ENCODE results near the gene SBF2. TPM values are rescaled to one million over a fixed set of nuclear protein-coding genes. Genes with fewer than 3 reads are reported as not detected.
"Not testable (repeated sequence)": the region's sequence is repeated elsewhere in the genome, so short reads cannot be mapped to it uniquely, and the experiment has no call there.

SBF2 gene
- total and polyA plus RNA-seq, 2 donors: 8.1 to 10.2 TPM

- no peak overlapping the region for H3K27ac ChIP-seq (ENCODE audit: low read depth in 1 of 2, low read length in 1 of 2)
Observed at GRCh38 chr11:10275714-10276113, 18.3 kb downstream of the SBF2 start.

GRCh38 chr11:10274726-10275125, 19.3 kb downstream of the SBF2 start:
- Histone ChIP-seq H3K9me3 (ENCODE audit: control insufficient read depth in 2 of 2, insufficient read depth in 1 of 2, low read length in 1 of 2) (no peaks in the 10 kb centered on the region), H3K4me3 (ENCODE audit: low read length in 2 of 2) (no peak overlapping the region), H3K36me3 (ENCODE audit: control insufficient read depth in 2 of 2, insufficient read depth in 2 of 2, low read length in 1 of 2) (no peaks in the 10 kb centered on the region), H3K4me1 (ENCODE audit: control insufficient read depth in 2 of 2, insufficient read depth in 2 of 2, low read length in 2 of 2) (no peaks in the 10 kb centered on the region), H3K27me3 (ENCODE audit: control insufficient read depth in 2 of 2, insufficient read depth in 1 of 2, low read length in 1 of 2) (no peaks in the 10 kb centered on the region), H3K27ac (ENCODE audit: low read depth in 1 of 2, low read length in 1 of 2) (no peak overlapping the region)
- 87% methylated on average over 1 of the region's 1 CpG for WGBS
- DNase-seq (ENCODE audit: low read depth in 6 of 9, low spot score in 9 of 9): no peak

More at GRCh38 chr11:10275714-10276113, 18.3 kb downstream of the SBF2 start:
- Histone ChIP-seq H3K36me3 (ENCODE audit: control insufficient read depth in 2 of 2, insufficient read depth in 2 of 2, low read length in 1 of 2) (no peaks in the 10 kb centered on the region), H3K4me1 (ENCODE audit: control insufficient read depth in 2 of 2, insufficient read depth in 2 of 2, low read length in 2 of 2) (no peaks in the 10 kb centered on the region), H3K27me3 (ENCODE audit: control insufficient read depth in 2 of 2, insufficient read depth in 1 of 2, low read length in 1 of 2) (no peaks in the 10 kb centered on the region), H3K9me3 (ENCODE audit: control insufficient read depth in 2 of 2, insufficient read depth in 1 of 2, low read length in 1 of 2) (no peaks in the 10 kb centered on the region), H3K4me3 (ENCODE audit: low read length in 2 of 2) (no peak overlapping the region)
- no peak for DNase-seq (ENCODE audit: low read depth in 6 of 9, low spot score in 9 of 9)

GRCh38 chr11:10273738-10274137, 20.3 kb downstream of the SBF2 start:
- no peaks in the 10 kb centered on the region for H3K9me3 ChIP-seq (ENCODE audit: control insufficient read depth in 2 of 2, insufficient read depth in 1 of 2, low read length in 1 of 2)
- no peaks in the 10 kb centered on the region for H3K4me1 ChIP-seq (ENCODE audit: control insufficient read depth in 2 of 2, insufficient read depth in 2 of 2, low read length in 2 of 2)
- no peak overlapping the region for H3K4me3 ChIP-seq (ENCODE audit: low read length in 2 of 2)
- no peak for DNase-seq (ENCODE audit: low read depth in 6 of 9, low spot score in 9 of 9)
- H3K27me3 ChIP-seq (ENCODE audit: control insufficient read depth in 2 of 2, insufficient read depth in 1 of 2, low read length in 1 of 2): no peaks in the 10 kb centered on the region
- no peaks in the 10 kb centered on the region for H3K36me3 ChIP-seq (ENCODE audit: control insufficient read depth in 2 of 2, insufficient read depth in 2 of 2, low read length in 1 of 2)
- no peak overlapping the region for H3K27ac ChIP-seq (ENCODE audit: low read depth in 1 of 2, low read length in 1 of 2)

- Histone ChIP-seq H3K27me3 (ENCODE audit: control insufficient read depth in 2 of 2, insufficient read depth in 1 of 2, low read length in 1 of 2) (no peaks in the 10 kb centered on the region), H3K36me3 (ENCODE audit: control insufficient read depth in 2 of 2, insufficient read depth in 2 of 2, low read length in 1 of 2) (no peaks in the 10 kb centered on the region), H3K27ac (ENCODE audit: low read depth in 1 of 2, low read length in 1 of 2) (no peak overlapping the region), H3K9me3 (ENCODE audit: control insufficient read depth in 2 of 2, insufficient read depth in 1 of 2, low read length in 1 of 2) (no peaks in the 10 kb centered on the region), H3K4me1 (ENCODE audit: control insufficient read depth in 2 of 2, insufficient read depth in 2 of 2, low read length in 2 of 2) (no peaks in the 10 kb centered on the region), H3K4me3 (ENCODE audit: low read length in 2 of 2) (no peak overlapping the region)
- no peak for DNase-seq (ENCODE audit: low read depth in 6 of 9, low spot score in 9 of 9)
- 98% methylated on average over 11 of the region's 11 CpGs for WGBS
Observed at GRCh38 chr11:10272132-10272531, 21.9 kb downstream of the SBF2 start.

- H3K27ac ChIP-seq (ENCODE audit: low read depth in 1 of 2, low read length in 1 of 2): no peak overlapping the region
- 63% methylated on average over 5 of the region's 5 CpGs for WGBS
Observed at GRCh38 chr11:10268746-10269488, 25.1 kb downstream of the SBF2 start.

GRCh38 chr11:10267821-10268220, 26.2 kb downstream of the SBF2 start:
- Histone ChIP-seq H3K27me3 (ENCODE audit: control insufficient read depth in 2 of 2, insufficient read depth in 1 of 2, low read length in 1 of 2) (no peaks in the 10 kb centered on the region), H3K9me3 (ENCODE audit: control insufficient read depth in 2 of 2, insufficient read depth in 1 of 2, low read length in 1 of 2) (no peaks in the 10 kb centered on the region), H3K36me3 (ENCODE audit: control insufficient read depth in 2 of 2, insufficient read depth in 2 of 2, low read length in 1 of 2) (no peaks in the 10 kb centered on the region), H3K4me1 (ENCODE audit: control insufficient read depth in 2 of 2, insufficient read depth in 2 of 2, low read length in 2 of 2) (no peaks in the 10 kb centered on the region), H3K4me3 (ENCODE audit: low read length in 2 of 2) (no peak overlapping the region), H3K27ac (ENCODE audit: low read depth in 1 of 2, low read length in 1 of 2) (no peak overlapping the region)
- no peak for DNase-seq (ENCODE audit: low read depth in 6 of 9, low spot score in 9 of 9)
- WGBS: 97% methylated on average over 3 of the region's 3 CpGs

More at GRCh38 chr11:10268746-10269488, 25.1 kb downstream of the SBF2 start:
- Histone ChIP-seq H3K27me3 (ENCODE audit: control insufficient read depth in 2 of 2, insufficient read depth in 1 of 2, low read length in 1 of 2) (no peaks in the 10 kb centered on the region), H3K9me3 (ENCODE audit: control insufficient read depth in 2 of 2, insufficient read depth in 1 of 2, low read length in 1 of 2) (no peaks in the 10 kb centered on the region), H3K4me1 (ENCODE audit: control insufficient read depth in 2 of 2, insufficient read depth in 2 of 2, low read length in 2 of 2) (no peaks in the 10 kb centered on the region), H3K36me3 (ENCODE audit: control insufficient read depth in 2 of 2, insufficient read depth in 2 of 2, low read length in 1 of 2) (no peaks in the 10 kb centered on the region), H3K4me3 (ENCODE audit: low read length in 2 of 2) (no peak overlapping the region)
- DNase-seq (ENCODE audit: low read depth in 6 of 9, low spot score in 9 of 9): no peak

- H3K27ac ChIP-seq (ENCODE audit: low read depth in 1 of 2, low read length in 1 of 2): no peak overlapping the region
- H3K9me3 ChIP-seq (ENCODE audit: control insufficient read depth in 2 of 2, insufficient read depth in 1 of 2, low read length in 1 of 2): no peaks in the 10 kb centered on the region
- H3K36me3 ChIP-seq (ENCODE audit: control insufficient read depth in 2 of 2, insufficient read depth in 2 of 2, low read length in 1 of 2): no peaks in the 10 kb centered on the region
- no peak for DNase-seq (ENCODE audit: low read depth in 6 of 9, low spot score in 9 of 9)
- H3K4me3 ChIP-seq (ENCODE audit: low read length in 2 of 2): no peak overlapping the region
- no peaks in the 10 kb centered on the region for H3K27me3 ChIP-seq (ENCODE audit: control insufficient read depth in 2 of 2, insufficient read depth in 1 of 2, low read length in 1 of 2)
- H3K4me1 ChIP-seq (ENCODE audit: control insufficient read depth in 2 of 2, insufficient read depth in 2 of 2, low read length in 2 of 2): no peaks in the 10 kb centered on the region
- WGBS: 100% methylated on average over 3 of the region's 3 CpGs
Observed at GRCh38 chr11:10265936-10266335, 28.1 kb downstream of the SBF2 start.

- H3K36me3 ChIP-seq (ENCODE audit: control insufficient read depth in 2 of 2, insufficient read depth in 2 of 2, low read length in 1 of 2); H3K4me3 ChIP-seq (ENCODE audit: low read length in 2 of 2); DNase-seq (ENCODE audit: low read depth in 6 of 9, low spot score in 9 of 9); H3K27me3 ChIP-seq (ENCODE audit: control insufficient read depth in 2 of 2, insufficient read depth in 1 of 2, low read length in 1 of 2); H3K9me3 ChIP-seq (ENCODE audit: control insufficient read depth in 2 of 2, insufficient read depth in 1 of 2, low read length in 1 of 2); H3K4me1 ChIP-seq (ENCODE audit: control insufficient read depth in 2 of 2, insufficient read depth in 2 of 2, low read length in 2 of 2); H3K27ac ChIP-seq (ENCODE audit: low read depth in 1 of 2, low read length in 1 of 2): not testable (repeated sequence)
- WGBS: 98% methylated on average over 3 of the region's 3 CpGs
Observed at GRCh38 chr11:10264716-10265115, 29.3 kb downstream of the SBF2 start.

GRCh38 chr11:10263929-10264328, 30.1 kb downstream of the SBF2 start:
- no peaks in the 10 kb centered on the region for H3K27me3 ChIP-seq (ENCODE audit: control insufficient read depth in 2 of 2, insufficient read depth in 1 of 2, low read length in 1 of 2)
- no peak for DNase-seq (ENCODE audit: low read depth in 6 of 9, low spot score in 9 of 9)
- H3K4me3 ChIP-seq (ENCODE audit: low read length in 2 of 2): no peak overlapping the region
- H3K9me3 ChIP-seq (ENCODE audit: control insufficient read depth in 2 of 2, insufficient read depth in 1 of 2, low read length in 1 of 2): no peaks in the 10 kb centered on the region
- no peaks in the 10 kb centered on the region for H3K36me3 ChIP-seq (ENCODE audit: control insufficient read depth in 2 of 2, insufficient read depth in 2 of 2, low read length in 1 of 2)
- no peaks in the 10 kb centered on the region for H3K4me1 ChIP-seq (ENCODE audit: control insufficient read depth in 2 of 2, insufficient read depth in 2 of 2, low read length in 2 of 2)
- no peak overlapping the region for H3K27ac ChIP-seq (ENCODE audit: low read depth in 1 of 2, low read length in 1 of 2)

Data from thymus (tissue), 11 donors.